22Rv1 (cell line): ENCODE measurements around the gene FADS2.

Source experiments
- CTCF ChIP-seq: fragments of 450-650 bp; IDR thresholded peaks from 2 replicates; pipeline ENCODE4 v1.5.1; 2017; ENCODE audit warnings: mild to moderate bottlenecking
- ZFX ChIP-seq: fragments of 450-650 bp; IDR thresholded peaks from 2 replicates; pipeline ENCODE4 v1.6.1; 2017; ENCODE audit warnings: antibody characterized with exemption, borderline replicate concordance

DNA sequence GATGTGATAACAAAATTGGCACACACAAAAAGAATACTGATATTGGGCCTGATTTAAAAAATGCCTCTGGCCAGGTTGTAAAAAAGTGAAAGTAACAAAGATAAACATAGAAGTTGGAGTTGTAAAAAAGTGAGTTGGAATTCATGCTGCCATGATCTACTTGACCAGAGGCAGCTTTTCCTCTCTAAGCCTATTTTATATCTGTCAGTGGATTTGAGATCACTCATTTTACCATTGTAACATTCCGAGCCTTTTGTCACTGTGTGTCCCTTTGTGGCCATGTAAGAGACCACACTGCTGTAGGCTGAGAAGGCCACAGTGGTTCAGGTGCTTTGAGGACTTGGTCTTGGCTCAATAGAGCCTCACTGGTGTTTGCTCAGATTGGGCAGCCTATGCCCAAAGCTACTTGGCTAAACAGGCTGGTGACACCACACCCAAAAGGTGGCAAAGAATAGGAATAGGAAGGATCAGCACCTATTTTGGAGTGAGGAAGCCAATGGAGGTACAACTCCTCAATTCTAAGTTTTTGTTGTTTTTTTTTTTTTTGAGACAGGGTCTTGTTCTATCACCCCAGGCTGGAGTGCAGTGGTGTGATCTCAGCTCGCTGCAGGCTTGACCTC, 28.3 kb upstream of the FADS2 start:
- TF ChIP-seq CTCF (no peak), ZFX (no peak)
